ENCODE measurements around the gene TACC3. TPM values are rescaled to one million over a fixed set of nuclear protein-coding genes. Genes with fewer than 3 reads are reported as not detected.

Gene TACC3
- total RNA-seq, 2 experiments from 2014 or later, result 189 to 190 TPM

DNA sequence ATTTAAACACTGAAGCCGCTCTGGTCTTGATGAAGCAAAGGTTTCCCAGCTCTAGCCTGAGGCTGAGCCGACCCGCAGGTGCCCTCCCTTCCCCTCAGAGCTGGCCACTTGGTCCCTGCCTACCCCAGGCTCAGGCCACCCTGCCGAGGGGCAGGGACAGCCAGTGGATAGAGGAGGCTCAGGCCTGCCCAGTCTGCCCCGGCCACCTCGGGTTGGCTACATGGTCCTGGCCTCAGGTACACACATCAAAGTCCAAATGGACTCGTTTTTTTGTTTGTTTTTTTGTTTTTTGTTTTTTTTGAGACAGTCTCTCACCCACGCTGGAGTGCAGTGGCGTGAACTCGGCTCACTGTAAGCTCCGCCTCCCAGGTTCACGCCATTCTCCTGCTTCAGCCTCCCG lies 23.8 kb downstream of the TACC3 start:
- H3K27me3 Mint-ChIP-seq, result no peaks in the 10 kb centered on the region
- DNase-seq, result no peak
- no peaks in the 10 kb centered on the region for H3K9me3 Mint-ChIP-seq
- H3K36me3 Mint-ChIP-seq, result peaks cover 15% of the 10 kb centered on the region
- H3K27ac Mint-ChIP-seq, result no peak overlapping the region
- no peaks in the 10 kb centered on the region for H3K4me1 Mint-ChIP-seq
- no peak overlapping the region for H3K4me3 Mint-ChIP-seq

DNA sequence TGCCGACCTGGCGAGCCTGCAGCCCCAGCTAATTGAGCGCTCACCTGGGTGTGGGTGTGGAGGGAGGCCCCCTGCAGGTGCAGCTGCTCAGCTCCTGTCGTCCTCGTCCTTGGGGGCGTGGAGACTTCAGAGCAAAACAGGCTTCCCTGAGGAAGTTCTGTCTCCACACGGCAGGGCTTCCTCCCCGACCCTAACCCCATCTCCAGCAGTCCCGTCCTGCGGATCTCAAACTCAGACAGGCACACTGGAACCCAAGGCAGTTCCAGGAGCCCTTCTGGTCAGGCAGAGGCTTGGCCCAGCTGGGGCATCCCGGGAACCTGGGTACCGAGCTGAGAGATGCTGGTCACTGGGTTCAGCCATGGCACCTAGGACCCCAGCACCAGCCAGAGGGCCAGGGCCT lies 24.4 kb downstream of the TACC3 start:
- DNase-seq, result no peak
- no peaks in the 10 kb centered on the region for H3K4me1 Mint-ChIP-seq
- H3K27ac Mint-ChIP-seq, result no peak overlapping the region
- no peaks in the 10 kb centered on the region for H3K9me3 Mint-ChIP-seq
- H3K36me3 Mint-ChIP-seq, result peaks cover 13% of the 10 kb centered on the region
- no peaks in the 10 kb centered on the region for H3K27me3 Mint-ChIP-seq
- no peak overlapping the region for H3K4me3 Mint-ChIP-seq

DNA sequence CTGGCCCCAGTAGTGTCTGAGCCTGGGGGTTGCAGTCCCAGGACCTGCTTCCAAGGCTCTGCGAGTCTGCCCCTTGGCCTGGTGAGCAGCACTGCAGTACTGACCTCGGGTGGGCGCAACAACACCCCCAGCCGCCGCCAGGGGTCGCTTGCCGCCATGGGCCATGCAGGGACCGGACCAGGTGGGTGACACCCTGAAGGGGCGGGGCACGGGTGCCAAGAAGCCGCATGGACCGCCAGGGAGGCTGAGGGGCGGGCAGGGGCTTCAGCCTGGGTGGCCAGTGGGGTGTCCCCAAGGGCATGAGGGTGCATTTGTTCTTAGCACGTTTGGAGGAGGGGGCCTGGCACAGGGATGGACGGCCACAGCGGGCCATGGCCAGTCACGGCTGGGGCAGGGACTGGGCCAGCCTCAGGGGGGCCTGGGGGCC lies 25.0 kb downstream of the TACC3 start:
- Mint-ChIP-seq H3K4me1 (no peaks in the 10 kb centered on the region), H3K4me3 (no peak overlapping the region), H3K27ac (no peak overlapping the region), H3K36me3 (peaks cover 10% of the 10 kb centered on the region), H3K9me3 (no peaks in the 10 kb centered on the region), H3K27me3 (no peaks in the 10 kb centered on the region)
- peak; percentile 90 for DNase-seq

DNA sequence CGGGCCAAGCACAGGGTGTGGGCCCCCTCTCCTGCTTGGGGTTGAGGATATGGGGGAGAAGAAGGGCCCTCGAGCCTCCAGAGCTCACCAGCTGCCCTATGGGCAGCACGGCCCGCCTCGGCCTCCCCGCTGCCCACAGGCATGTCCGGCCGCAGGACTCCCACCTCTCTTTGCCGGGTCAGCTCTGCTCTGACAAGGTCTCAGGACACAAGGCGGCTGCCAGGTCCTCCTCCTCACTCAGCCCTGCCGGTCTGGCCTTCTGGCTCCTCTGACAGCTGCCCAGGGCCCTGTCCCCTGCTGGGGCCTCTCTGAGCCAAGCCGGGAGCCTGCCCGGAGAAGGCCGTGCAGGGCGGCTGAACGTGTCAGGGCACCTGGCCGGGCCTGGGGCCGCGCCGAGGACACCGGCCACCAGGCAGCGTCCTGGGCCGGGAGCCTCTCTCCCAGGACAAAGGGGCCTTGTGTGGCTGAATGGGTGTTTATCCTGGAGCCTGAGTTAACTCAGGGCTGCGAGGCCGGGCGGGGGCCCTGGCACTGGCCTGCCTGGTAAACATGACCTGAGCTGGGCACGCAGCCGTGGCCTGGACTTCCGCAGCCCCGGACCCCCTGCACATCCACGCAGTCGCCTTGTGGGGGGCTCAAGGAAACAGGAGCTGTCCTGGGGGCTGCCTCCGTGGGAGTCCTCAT lies 25.7 kb downstream of the TACC3 start:
- H3K27me3 Mint-ChIP-seq, result no peaks in the 10 kb centered on the region
- H3K36me3 Mint-ChIP-seq, result peaks cover 5% of the 10 kb centered on the region
- no peaks in the 10 kb centered on the region for H3K9me3 Mint-ChIP-seq
- no peak for DNase-seq
- H3K4me3 Mint-ChIP-seq, result no peak overlapping the region
- H3K4me1 Mint-ChIP-seq, result no peaks in the 10 kb centered on the region
- H3K27ac Mint-ChIP-seq, result no peak overlapping the region

DNA sequence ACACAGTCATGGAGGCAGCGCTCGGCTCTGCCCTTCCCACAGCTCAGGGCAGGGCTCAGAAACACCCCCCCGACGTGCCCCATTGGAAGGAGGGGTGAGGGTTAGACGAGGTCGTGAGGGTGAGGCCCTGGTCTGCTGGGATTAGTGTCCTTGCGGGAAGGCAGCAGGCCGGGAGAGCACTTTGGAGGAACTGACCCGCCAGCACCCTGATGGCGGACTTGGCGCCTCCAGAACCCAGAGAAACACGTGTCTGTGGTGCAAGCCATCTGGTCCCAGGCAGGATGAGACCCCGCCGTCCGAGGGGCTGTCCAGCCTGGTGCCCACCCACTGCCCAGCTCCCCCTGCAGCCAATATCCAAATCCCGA lies 26.3 kb downstream of the TACC3 start:
- no peaks in the 10 kb centered on the region for H3K9me3 Mint-ChIP-seq
- no peak overlapping the region for H3K27ac Mint-ChIP-seq
- H3K4me3 Mint-ChIP-seq, result no peak overlapping the region
- H3K36me3 Mint-ChIP-seq, result peaks cover 5% of the 10 kb centered on the region
- DNase-seq, result no peak
- H3K27me3 Mint-ChIP-seq, result no peaks in the 10 kb centered on the region
- H3K4me1 Mint-ChIP-seq, result no peaks in the 10 kb centered on the region

DNA sequence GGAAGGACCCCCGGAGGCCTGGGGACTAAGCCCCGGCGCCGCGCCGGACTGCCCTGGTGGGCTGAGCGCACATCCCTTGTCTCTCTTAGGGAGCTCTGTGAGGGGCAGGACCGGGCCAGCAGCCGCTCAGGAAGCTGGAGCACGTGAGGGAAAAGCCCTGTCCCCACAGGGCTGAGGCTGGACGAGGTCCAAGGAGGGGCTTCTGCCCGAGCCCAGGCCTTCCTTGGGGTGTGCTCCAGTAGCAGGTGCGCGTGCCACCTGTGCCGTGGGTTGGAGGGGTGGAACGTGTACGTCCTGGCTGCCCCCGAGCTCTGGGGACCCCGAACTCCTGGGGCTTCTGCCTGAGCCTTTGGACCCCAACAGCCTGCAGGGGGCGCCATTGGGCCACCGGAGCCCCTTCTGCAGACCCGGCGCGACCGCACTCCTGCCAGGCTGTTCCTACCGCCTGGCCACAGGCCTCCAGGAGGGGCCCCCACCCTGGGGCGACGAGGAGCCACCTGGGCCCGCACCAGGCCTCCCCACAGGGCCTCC lies 27.2 kb downstream of the TACC3 start:
- Mint-ChIP-seq H3K36me3 (peaks cover 4% of the 10 kb centered on the region), H3K9me3 (no peaks in the 10 kb centered on the region), H3K27me3 (no peaks in the 10 kb centered on the region), H3K4me3 (no peak overlapping the region), H3K4me1 (no peaks in the 10 kb centered on the region), H3K27ac (no peak overlapping the region)
- DNase-seq, result peak; percentile 90

DNA sequence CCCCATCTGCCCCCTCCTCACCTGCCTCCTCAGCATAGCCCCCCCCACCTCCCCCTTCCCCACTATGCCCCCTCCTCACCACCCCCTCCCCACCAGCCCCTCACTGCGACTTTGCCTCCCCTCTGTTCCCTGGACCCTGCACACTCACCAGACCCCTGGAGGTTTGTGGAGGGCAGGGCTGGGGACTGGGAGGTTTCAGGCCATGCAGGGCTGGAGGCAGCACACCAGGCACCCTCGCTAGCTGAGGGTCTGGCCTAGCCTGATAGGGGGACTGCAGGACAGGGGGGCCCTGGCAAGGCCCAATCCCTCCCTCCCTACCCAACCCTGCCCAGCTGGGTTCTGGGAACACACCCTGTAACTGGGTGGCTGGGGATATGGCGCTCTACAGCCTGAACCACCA lies 28.0 kb downstream of the TACC3 start:
- Mint-ChIP-seq H3K36me3 (peaks cover 2% of the 10 kb centered on the region), H3K27ac (no peak overlapping the region), H3K4me3 (no peak overlapping the region), H3K4me1 (no peaks in the 10 kb centered on the region), H3K27me3 (no peaks in the 10 kb centered on the region), H3K9me3 (no peaks in the 10 kb centered on the region)
- DNase-seq, result no peak

DNA sequence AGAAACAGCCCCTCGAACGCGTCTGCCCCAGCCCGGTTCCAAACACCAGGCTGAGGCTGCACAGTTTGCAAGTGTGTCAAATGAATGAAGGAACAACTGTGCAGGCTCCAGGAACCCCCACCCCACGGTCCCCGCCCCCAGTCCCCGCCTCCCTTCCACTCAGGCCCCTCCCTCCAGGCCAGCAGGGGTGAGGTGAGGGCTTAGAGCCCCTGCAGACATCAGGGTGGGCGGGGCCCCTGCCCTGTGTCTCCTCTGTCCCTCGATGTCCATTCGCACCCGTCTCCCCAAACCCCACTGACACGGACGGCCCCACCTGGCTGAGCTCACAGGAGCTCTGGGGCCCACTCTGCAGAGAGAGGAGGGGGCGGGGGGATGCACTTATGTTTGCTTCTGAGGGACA lies 28.5 kb downstream of the TACC3 start:
- Mint-ChIP-seq H3K4me3 (no peak overlapping the region), H3K27me3 (no peaks in the 10 kb centered on the region), H3K27ac (no peak overlapping the region), H3K4me1 (no peaks in the 10 kb centered on the region), H3K36me3 (peaks cover 1% of the 10 kb centered on the region), H3K9me3 (no peaks in the 10 kb centered on the region)
- no peak for DNase-seq

DNA sequence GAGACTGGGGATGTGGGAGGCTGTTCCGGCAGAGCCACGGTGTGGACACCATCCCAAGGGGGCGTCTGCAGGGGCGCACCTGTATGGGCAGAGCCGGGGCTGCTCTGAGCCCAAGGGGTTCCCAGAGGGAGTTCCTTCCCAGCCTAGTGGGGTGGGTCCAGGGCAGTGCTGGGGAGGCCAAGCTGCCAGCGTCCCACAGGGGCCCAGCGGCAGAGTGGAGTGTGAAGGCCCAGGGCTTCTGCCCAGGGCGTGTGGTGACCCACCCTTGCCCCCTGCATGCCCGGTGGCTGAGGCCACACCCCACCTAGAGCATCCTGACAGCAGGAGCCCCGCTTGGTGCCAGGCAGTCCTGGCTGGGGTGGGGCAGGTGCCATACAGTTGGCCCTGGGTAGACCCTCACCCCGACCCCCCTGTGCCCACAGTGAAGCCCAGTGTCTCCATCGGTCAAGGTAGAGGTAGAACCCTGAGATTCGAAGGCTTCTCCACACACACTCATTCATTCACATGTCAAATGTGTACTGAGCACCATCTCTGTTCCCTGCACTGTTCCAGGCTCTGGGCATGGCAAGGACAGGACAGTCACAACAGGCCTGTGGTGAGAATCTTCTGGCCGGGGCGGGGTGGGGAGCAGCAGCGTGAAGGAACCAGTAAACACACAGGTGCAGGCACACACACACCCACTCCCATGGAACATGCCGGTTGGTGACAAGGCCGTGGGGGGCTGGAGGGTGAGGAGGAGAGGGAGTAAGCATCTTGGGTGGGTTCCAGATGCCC lies 29.2 kb downstream of the TACC3 start:
- no peak overlapping the region for H3K27ac Mint-ChIP-seq
- no peaks in the 10 kb centered on the region for H3K36me3 Mint-ChIP-seq
- no peak overlapping the region for H3K4me3 Mint-ChIP-seq
- H3K9me3 Mint-ChIP-seq, result no peaks in the 10 kb centered on the region
- no peaks in the 10 kb centered on the region for H3K4me1 Mint-ChIP-seq
- no peaks in the 10 kb centered on the region for H3K27me3 Mint-ChIP-seq
- DNase-seq, result no peak

DNA sequence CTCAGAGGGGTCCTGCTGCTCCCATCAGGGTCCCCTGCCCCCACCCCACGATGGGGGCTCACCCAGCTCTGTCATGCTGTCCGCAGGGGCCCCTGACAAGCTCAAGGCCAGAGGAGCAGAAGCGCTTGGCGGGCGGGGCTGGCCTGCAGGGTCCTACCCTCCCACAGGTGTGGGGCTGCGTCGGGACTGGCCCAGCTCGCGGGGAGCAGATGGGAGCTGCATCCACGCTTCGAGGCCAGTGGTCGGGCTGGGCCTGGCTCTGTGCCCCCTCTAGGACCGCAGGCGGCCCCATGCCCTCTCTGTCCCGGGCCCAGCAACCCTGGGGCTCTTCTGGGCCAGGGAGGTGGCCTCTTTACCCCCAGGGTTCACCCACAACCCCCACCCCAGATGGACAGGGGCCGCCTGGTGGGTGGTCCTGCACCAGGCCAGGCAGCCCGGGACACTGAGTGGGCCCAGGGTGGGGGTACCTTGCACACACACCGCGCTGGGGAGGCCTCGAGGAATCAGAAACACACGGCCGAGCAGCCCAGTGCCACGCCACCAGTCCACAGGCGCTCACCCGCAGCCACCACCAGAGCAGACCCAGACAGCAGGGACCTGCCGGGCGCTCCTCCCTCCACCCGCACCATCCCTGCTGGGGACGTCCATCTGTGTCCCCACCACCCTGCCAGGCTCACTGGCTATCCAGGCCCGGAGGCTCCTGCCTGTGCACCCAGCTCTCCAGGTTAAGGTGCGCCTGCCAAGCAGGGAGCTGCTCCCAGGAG lies 30.0 kb downstream of the TACC3 start:
- Mint-ChIP-seq H3K27me3 (no peaks in the 10 kb centered on the region), H3K4me1 (no peaks in the 10 kb centered on the region), H3K36me3 (no peaks in the 10 kb centered on the region), H3K27ac (no peak overlapping the region), H3K4me3 (no peak overlapping the region), H3K9me3 (no peaks in the 10 kb centered on the region)
- DNase-seq, result no peak

DNA sequence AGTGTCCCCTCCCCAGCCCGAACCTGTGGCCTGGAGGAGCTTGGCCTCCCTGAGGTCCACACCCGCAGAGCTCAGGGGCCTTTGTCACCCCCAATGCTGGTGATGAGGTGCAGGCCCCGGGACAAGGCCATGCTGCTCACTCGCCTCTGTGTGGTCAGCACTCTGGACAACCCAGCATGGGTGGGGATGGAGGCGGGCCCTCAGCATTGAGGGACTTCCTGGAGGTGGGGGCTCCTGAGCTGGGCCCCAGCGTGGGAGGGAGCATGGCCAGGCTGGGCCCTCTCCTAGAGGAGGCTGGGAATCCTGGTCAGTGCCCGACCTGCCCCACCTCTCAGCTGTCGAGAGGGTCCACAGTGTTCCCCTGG lies 30.6 kb downstream of the TACC3 start:
- Mint-ChIP-seq H3K4me1 (no peaks in the 10 kb centered on the region), H3K4me3 (no peak overlapping the region), H3K27ac (no peak overlapping the region), H3K36me3 (no peaks in the 10 kb centered on the region), H3K27me3 (no peaks in the 10 kb centered on the region), H3K9me3 (no peaks in the 10 kb centered on the region)
- no peak for DNase-seq

DNA sequence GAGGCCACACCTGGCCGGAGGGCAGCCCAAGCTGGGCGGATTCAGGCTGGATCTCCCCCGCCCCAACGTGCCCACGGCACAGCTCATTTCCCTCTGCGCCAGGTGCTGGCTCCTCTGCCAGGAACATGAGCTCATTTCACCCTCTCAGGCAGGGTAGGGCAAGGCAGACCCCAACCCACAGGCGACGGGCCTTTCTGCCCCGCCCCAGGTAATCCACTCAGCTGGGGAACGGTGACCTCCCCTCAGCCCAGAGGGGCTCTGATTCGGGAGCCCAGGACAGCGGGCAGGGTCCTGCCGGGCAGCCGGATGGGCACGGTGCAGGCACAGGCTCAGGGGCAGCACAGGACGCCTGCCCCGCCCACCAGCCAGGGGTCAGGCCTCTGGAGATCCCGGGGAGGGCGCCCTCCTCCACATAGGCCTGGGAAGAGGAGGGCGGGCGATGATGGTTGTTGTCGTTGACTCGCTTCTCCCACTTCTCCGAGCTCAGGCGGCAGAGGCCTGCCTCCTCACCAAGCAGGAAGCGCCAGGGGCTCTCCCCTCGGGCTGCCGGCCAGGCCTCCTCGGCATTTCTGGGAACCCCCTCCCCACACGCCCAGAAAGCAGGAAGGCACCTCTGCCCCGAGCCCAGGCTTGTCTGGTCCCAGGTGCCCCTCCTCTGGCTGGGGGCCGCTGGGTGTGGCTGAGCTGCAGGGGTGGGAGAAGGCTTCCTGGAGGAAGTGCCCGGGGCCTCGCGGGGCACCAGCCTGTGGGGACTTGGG lies 31.1 kb downstream of the TACC3 start:
- Mint-ChIP-seq H3K36me3 (no peaks in the 10 kb centered on the region), H3K4me1 (no peaks in the 10 kb centered on the region), H3K9me3 (no peaks in the 10 kb centered on the region), H3K4me3 (no peak overlapping the region), H3K27ac (no peak overlapping the region), H3K27me3 (no peaks in the 10 kb centered on the region)
- peak; percentile 63 for DNase-seq

DNA sequence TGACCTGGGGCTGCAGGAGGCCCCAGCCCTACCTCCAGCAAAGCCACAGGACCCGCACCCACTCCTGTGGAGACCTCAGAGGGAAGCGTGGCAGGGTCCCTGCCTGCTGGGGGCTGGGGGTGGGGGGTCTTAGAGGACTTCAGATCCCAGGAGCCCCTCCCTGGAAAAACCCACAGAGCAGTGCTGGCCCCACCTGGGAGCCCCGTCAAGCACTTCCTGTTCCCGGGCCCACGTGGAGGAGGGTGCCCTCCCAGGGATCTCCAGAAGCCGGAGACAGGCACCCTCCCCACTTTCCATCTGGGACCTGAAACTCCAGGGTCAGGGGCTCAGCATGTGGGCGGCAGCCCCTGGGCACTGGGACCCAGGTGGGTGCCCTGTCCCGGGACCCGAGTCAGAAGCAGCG lies 32.0 kb downstream of the TACC3 start:
- DNase-seq, result no peak
- no peaks in the 10 kb centered on the region for H3K4me1 Mint-ChIP-seq
- H3K4me3 Mint-ChIP-seq, result no peak overlapping the region
- no peaks in the 10 kb centered on the region for H3K27me3 Mint-ChIP-seq
- H3K27ac Mint-ChIP-seq, result no peak overlapping the region
- H3K36me3 Mint-ChIP-seq, result no peaks in the 10 kb centered on the region
- H3K9me3 Mint-ChIP-seq, result no peaks in the 10 kb centered on the region

DNA sequence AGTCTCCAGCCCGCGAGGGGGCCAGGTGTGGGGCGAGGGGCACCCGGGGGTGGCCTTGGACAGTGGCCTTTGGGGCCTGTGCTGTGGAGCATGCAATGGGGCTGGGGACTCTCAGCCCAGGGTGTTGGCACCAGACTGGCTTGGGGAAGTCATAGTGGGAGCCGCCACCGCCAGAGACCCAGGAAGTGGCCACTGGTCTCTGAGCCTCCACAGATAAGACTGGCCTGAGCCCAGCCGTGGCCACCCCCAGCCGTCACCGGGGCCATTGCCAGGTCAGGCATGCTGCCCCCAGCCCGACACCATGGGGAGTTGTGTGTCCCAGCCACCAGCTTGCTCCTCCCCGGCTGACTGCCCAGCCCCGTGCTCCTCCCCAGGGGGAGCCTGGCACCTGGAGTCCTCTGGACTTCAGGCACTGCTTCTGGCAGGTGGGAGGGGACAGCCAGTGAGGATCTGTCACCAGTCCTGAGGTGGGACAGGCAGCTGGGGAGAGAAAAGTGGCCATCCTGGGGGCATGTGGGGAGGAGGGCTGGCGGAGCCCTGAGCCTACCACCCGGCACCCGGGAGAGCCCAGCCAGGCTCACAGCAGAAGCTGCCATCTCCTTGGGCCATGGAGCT lies 32.5 kb downstream of the TACC3 start:
- Mint-ChIP-seq H3K27ac (no peak overlapping the region), H3K4me1 (no peaks in the 10 kb centered on the region), H3K4me3 (no peak overlapping the region), H3K27me3 (no peaks in the 10 kb centered on the region), H3K9me3 (no peaks in the 10 kb centered on the region), H3K36me3 (no peaks in the 10 kb centered on the region)
- no peak for DNase-seq

All from activated naive CD8-positive, alpha-beta T cell treated with anti-CD3 and anti-CD28 coated beads for 36 hours (primary cell).